MM.1S (cell line): ENCODE results near the gene CCDC17.

ENCODE experiments used
- EZH2 ChIP-seq: fragments of 300-600 bp; sonication (generic); optimal IDR thresholded peaks from 2 replicates; pipeline ENCODE3; 2017; ENCODE audit warnings: low read depth, mild to moderate bottlenecking, antibody characterized with exemption, low read length, mixed read lengths
- TF ChIP-seq, protein P1 (sequence below): fragments of 300-600 bp; sonication (generic); IDR thresholded peaks from 2 replicates; pipeline ENCODE4 v1.5.1; 2016; ENCODE audit warnings: antibody characterized with exemption, low read length, mixed read lengths

DNA sequence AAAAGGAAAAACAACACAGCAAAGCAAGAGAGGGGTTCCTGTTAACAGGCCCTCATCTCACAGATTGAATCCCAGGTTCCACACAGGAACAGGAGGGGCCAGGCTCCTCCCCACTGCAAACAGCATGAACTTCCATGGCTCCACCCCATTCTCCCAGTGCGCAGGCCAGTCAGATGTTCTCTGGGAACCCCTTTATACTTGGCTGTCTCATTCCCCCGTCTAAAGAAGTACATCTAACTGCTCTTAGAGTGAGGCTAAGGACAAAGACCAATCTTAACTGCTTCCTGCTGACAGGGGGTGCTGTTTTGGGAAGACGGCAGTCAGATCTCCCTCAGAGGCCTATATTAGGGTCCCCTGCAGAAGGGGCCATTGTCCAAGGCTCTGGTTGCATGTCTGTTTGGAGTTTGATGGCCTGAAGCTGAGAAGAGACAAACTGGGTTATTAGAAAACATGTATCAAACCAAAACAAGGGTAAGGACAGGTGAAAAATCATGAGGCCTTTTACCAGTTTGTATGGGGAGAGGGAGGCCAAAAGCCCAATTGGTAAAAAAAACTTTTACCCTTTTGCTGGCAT, 50.5 kb downstream of the CCDC17 start:
- TF ChIP-seq, protein P1, sequence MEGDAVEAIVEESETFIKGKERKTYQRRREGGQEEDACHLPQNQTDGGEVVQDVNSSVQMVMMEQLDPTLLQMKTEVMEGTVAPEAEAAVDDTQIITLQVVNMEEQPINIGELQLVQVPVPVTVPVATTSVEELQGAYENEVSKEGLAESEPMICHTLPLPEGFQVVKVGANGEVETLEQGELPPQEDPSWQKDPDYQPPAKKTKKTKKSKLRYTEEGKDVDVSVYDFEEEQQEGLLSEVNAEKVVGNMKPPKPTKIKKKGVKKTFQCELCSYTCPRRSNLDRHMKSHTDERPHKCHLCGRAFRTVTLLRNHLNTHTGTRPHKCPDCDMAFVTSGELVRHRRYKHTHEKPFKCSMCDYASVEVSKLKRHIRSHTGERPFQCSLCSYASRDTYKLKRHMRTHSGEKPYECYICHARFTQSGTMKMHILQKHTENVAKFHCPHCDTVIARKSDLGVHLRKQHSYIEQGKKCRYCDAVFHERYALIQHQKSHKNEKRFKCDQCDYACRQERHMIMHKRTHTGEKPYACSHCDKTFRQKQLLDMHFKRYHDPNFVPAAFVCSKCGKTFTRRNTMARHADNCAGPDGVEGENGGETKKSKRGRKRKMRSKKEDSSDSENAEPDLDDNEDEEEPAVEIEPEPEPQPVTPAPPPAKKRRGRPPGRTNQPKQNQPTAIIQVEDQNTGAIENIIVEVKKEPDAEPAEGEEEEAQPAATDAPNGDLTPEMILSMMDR: no peak
- no peak for TF ChIP-seq EZH2
